GM10248 (cell line): ENCODE data around the gene ATF5.
A peak's percentile ranks its signal among the peaks of the same experiment; 100 is the strongest.
"Not testable (repeated sequence)": the region's sequence is repeated elsewhere in the genome, so short reads cannot be mapped to it uniquely, and the experiment has no call there.

Source experiments
- CTCF ChIA-PET: fragments of 300-600 bp; sonication (Branson Sonifier 250); formaldehyde crosslinking; extraction: SDS; loops from one replicate; lab custom pipeline; 2021; ENCODE audit warnings: antibody characterized with exemption; lab: Yijun Ruan, JAX
- POLR2A ChIA-PET: fragments of 350-650 bp; sonication (Branson Sonifier 250); formaldehyde crosslinking; extraction: SDS; loops from one replicate; lab custom pipeline; 2020; ENCODE audit warnings: antibody characterized with exemption; lab: Yijun Ruan, JAX
- DNase-seq: peaks from one replicate; pipeline ENCODE4 v3.0.0; 2012; ENCODE audit errors: extremely low spot score
- CTCF ChIP-seq: IDR thresholded peaks from 2 replicates; pipeline ENCODE4 v1.5.1; 2012; ENCODE audit warnings: mild to moderate bottlenecking, low read depth; ENCODE audit errors: extremely low read depth, missing control alignments, control extremely low read depth

The ATF5 gene

DNA sequence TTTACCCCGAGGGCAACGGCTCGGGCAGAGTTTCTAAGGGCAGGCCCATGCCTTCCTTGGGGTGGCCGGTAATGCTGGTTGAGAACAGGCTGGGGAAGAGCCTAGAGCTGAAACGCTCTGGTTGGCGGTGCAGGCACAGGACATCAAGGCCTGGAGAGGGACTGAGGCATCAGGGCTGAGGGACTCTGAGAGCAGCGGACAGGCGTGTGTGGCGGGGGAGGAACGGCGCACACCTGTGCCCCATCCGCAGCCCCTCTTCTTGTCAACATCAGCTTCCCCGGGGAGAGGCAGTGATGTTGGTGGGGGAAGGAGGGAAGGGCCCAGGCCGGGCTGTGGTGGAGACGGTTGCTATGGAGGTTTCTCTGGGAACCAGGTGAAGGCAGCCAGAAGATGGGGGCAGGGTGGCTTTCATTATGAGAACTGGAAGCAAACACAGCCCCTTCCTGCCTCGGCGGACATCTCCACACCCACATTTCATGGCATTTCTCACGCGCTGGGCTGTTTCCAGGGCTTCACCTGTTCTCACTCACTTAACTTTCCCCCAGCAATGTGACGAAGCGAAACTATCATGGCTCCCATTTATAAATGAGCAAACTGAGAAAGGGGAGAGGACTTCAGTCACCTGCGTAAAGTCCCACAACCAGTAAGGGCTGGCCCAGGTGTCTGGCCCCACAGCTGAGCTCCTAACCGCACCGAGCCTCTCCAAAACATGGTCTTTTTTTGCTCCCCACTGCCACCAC lies 8.2 kb upstream of the ATF5 start:
- ChIA-PET POLR2A (interaction anchor here (0.5 to 1.2 kb wide), 4 partner anchors 8 to 33 kb away, joined by 3 to 4 read pairs (median 4); partner anchors contain the start of gene NUP62), CTCF (no interaction called here)
- peak; percentile 47 for DNase-seq
- no peak for TF ChIP-seq CTCF

- no peak for DNase-seq
- POLR2A ChIA-PET: interaction anchor here (1.2 kb wide), 1 partner anchor 8 kb away, joined by 4 read pairs; the partner anchor contains the start of gene NUP62
- CTCF ChIA-PET: interaction anchor here (1.3 to 1.5 kb wide), 2 partner anchors 15 to 30 kb away, joined by 3 read pairs; no protein-coding TSS in a partner anchor
- no peak for TF ChIP-seq CTCF
These were observed 6.9 kb upstream of the ATF5 start for GRCh38 chr19:49921871-49922795.

- POLR2A ChIA-PET: no interaction called here
These were observed 5.7 kb upstream of the ATF5 start for GRCh38 chr19:49923055-49924003.

GRCh38 chr19:49924004-49924880 lies 4.8 kb upstream of the ATF5 start:
- ChIA-PET CTCF (interaction anchor here (0.9 to 1.2 kb wide), 2 partner anchors 9 to 29 kb away, joined by 3 to 4 read pairs; no protein-coding TSS in a partner anchor), POLR2A (no interaction called here)
- TF ChIP-seq CTCF: no peak
- DNase-seq: no peak

More at GRCh38 chr19:49923055-49924003, 5.7 kb upstream of the ATF5 start:
- DNase-seq: no peak
- TF ChIP-seq CTCF: no peak
- CTCF ChIA-PET: interaction anchor here (1.2 to 1.5 kb wide), 2 partner anchors 28 to 29 kb away, joined by 3 to 4 read pairs; no protein-coding TSS in a partner anchor

DNA sequence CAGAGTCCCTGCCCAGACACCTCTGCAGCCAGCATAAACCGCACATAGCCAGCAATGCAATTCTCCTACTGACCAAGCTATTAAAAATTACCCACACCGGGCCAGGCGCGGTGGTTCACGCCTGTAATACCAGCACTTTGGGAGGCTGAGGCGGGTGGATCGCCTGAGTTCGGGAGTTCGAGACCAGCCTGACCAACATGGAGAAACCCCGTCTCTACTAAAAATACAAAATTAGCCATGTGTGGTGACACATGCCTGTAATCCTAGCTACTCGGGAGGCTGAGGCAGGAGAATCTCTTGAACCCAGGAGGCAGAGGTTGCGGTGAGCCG lies 4.2 kb upstream of the ATF5 start:
- CTCF ChIA-PET: interaction anchor here (0.9 to 1.2 kb wide), 2 partner anchors 10 to 30 kb away, joined by 3 to 4 read pairs; no protein-coding TSS in a partner anchor
- DNase-seq, POLR2A ChIA-PET: not testable (repeated sequence)

- ChIA-PET CTCF (no interaction called here), POLR2A (no interaction called here)
- no peak for TF ChIP-seq CTCF
- no peak for DNase-seq
These were observed 3.5 kb upstream of the ATF5 start for GRCh38 chr19:49925486-49925885.
